SU-DHL-6 (cell line): Measurements from ENCODE around the gene TCEANC2.
"Not testable (repeated sequence)": the region's sequence is repeated elsewhere in the genome, so short reads cannot be mapped to it uniquely, and the experiment has no call there.

Experiments
- H2AFZ ChIP-seq: fragments of 200-600 bp; sonication (generic); 2 replicates; pipeline ENCODE4 v1.6.1; 2014; ENCODE audit warnings: low read depth, mild to moderate bottlenecking, moderate library complexity, mixed read lengths, antibody characterized with exemption, low read length; ENCODE audit not compliant: severe bottlenecking
- H3F3A ChIP-seq: fragments of 200-600 bp; shearing (Covaris generic); 2 replicates; pipeline ENCODE4 v1.6.0; 2016; ENCODE audit warnings: antibody characterized with exemption, mild to moderate bottlenecking; ENCODE audit not compliant: insufficient read depth
- H3K27ac ChIP-seq: fragments of 200-600 bp; sonication (generic); 2 replicates; pipeline ENCODE4 v1.5.1; 2016; ENCODE audit warnings: low read depth, mild to moderate bottlenecking, low read length, moderate library complexity, mixed read lengths
- H3K27me3 ChIP-seq: fragments of 200-600 bp; sonication (generic), shearing (Covaris generic); 2 replicates; pipeline ENCODE4 v1.6.0; 2014; ENCODE audit warnings: mild to moderate bottlenecking, low read length
- H3K36me3 ChIP-seq: fragments of 200-600 bp; sonication (generic); 2 replicates; pipeline ENCODE4 v1.6.1; 2014; ENCODE audit warnings: mild to moderate bottlenecking, low read length, mixed read lengths
- H3K4me2 ChIP-seq: fragments of 300-600, 200-600 bp; shearing (Covaris generic), sonication (generic); 2 replicates; pipeline ENCODE4 v1.6.0; 2014; ENCODE audit warnings: low read length, low read depth, mild to moderate bottlenecking; ENCODE audit not compliant: poor library complexity, severe bottlenecking
- H3K4me3 ChIP-seq: fragments of 200-600 bp; sonication (generic); 2 replicates; pipeline ENCODE4 v1.5.1; 2014; ENCODE audit warnings: antibody characterized with exemption, low read length, mild to moderate bottlenecking, mixed read lengths; ENCODE audit not compliant: insufficient read depth, poor library complexity, severe bottlenecking
- H3K79me2 ChIP-seq: fragments of 200-600 bp; sonication (generic); 2 replicates; pipeline ENCODE4 v1.6.1; 2014; ENCODE audit warnings: mild to moderate bottlenecking, low read length, moderate library complexity; ENCODE audit not compliant: insufficient read depth
- H3K9ac ChIP-seq: fragments of 200-600 bp; sonication (generic); 2 replicates; pipeline ENCODE4 v1.7.0; 2014; ENCODE audit warnings: mild to moderate bottlenecking, low read length
- H3K9me2 ChIP-seq: fragments of 200-600 bp; sonication (generic); replicated peaks from 2 replicates; pipeline ENCODE4 v1.6.1; 2014; ENCODE audit warnings: low read length; ENCODE audit not compliant: insufficient read depth
- H3K9me3 ChIP-seq: fragments of 200-600 bp; sonication (generic); 2 replicates; pipeline ENCODE4 v1.6.1; 2014; ENCODE audit warnings: low read length, mixed read lengths; ENCODE audit not compliant: insufficient read depth
- H4K20me1 ChIP-seq: fragments of 200-600 bp; sonication (generic); 2 replicates; pipeline ENCODE4 v1.6.1; 2014; ENCODE audit warnings: low read depth, mild to moderate bottlenecking, antibody characterized with exemption, low read length, moderate library complexity, mixed read lengths
- CTCF ChIP-seq: fragments of 200-600 bp; sonication (generic); IDR thresholded peaks from one replicate; pipeline ENCODE4 v1.5.1; 2017; ENCODE audit warnings: antibody characterized with exemption, mild to moderate bottlenecking, low read length, moderate library complexity; ENCODE audit not compliant: insufficient read depth, poor library complexity, severe bottlenecking
- EZH2phosphoT487 ChIP-seq: fragments of 200-600 bp; sonication (generic), shearing (Covaris generic); conservative IDR thresholded peaks from 2 replicates; pipeline ENCODE4 v1.6.1; 2018; ENCODE audit warnings: mild to moderate bottlenecking, antibody characterized with exemption, low read length, moderate library complexity, mixed read lengths

Gene TCEANC2

GRCh38 chr1:54099061-54099610 lies 45.7 kb downstream of the TCEANC2 start:
- no peak overlapping the region for H3K9ac ChIP-seq
- no peaks in the 10 kb centered on the region for H4K20me1 ChIP-seq
- no peak overlapping the region for H3K4me2 ChIP-seq
- H3K27me3 ChIP-seq: no peaks in the 10 kb centered on the region
- no peak overlapping the region for H2AFZ ChIP-seq
- H3K9me3 ChIP-seq: no peaks in the 10 kb centered on the region
- H3K36me3 ChIP-seq: no peaks in the 10 kb centered on the region
- TF ChIP-seq EZH2phosphoT487 (no peak), CTCF (no peak)
- no peaks in the 10 kb centered on the region for H3F3A ChIP-seq
- no peaks in the 10 kb centered on the region for H3K9me2 ChIP-seq
- H3K79me2 ChIP-seq: no peaks in the 10 kb centered on the region
- H3K4me3 ChIP-seq: no peak overlapping the region
- H3K27ac ChIP-seq: no peak overlapping the region

GRCh38 chr1:54100500-54100899 lies 47.1 kb downstream of the TCEANC2 start:
- Histone ChIP-seq H3K9ac (no peak overlapping the region), H3K27me3 (no peaks in the 10 kb centered on the region), H3K4me3 (no peak overlapping the region), H3K9me3 (no peaks in the 10 kb centered on the region), H2AFZ (no peak overlapping the region), H3F3A (no peaks in the 10 kb centered on the region), H3K36me3 (no peaks in the 10 kb centered on the region), H3K9me2 (no peaks in the 10 kb centered on the region), H3K4me2 (no peak overlapping the region), H3K79me2 (no peaks in the 10 kb centered on the region), H3K27ac (no peak overlapping the region), H4K20me1 (no peaks in the 10 kb centered on the region)
- TF ChIP-seq EZH2phosphoT487: no peak
- TF ChIP-seq CTCF: no peak

DNA sequence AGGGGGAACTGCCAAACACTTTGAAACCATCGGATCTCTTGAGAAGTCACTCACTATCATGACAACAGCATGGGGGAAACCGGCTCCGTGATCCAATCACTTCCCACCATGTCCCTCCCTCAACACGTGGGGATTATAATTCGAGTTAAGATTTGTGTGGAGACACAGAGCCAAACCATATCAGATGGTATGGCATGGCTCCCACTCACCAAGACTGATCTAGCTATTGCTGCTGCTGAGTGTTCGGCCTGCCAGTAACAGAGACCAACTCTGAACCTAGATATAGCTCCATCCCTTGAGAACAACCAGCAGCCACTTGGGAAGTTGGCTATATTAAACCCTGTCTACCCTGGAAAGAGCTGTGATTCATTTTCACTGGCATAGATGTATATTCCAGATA lies 50.0 kb downstream of the TCEANC2 start:
- no peaks in the 10 kb centered on the region for H3F3A ChIP-seq
- H3K9me3 ChIP-seq: no peaks in the 10 kb centered on the region
- TF ChIP-seq EZH2phosphoT487 (no peak), CTCF (no peak)
- H3K36me3 ChIP-seq: no peaks in the 10 kb centered on the region
- H3K79me2 ChIP-seq: no peaks in the 10 kb centered on the region
- no peaks in the 10 kb centered on the region for H3K9me2 ChIP-seq
- H2AFZ ChIP-seq: no peak overlapping the region
- no peak overlapping the region for H3K9ac ChIP-seq
- H4K20me1 ChIP-seq: no peaks in the 10 kb centered on the region
- no peak overlapping the region for H3K27ac ChIP-seq
- H3K4me2 ChIP-seq: no peak overlapping the region
- H3K4me3 ChIP-seq: no peak overlapping the region
- H3K27me3 ChIP-seq: no peaks in the 10 kb centered on the region

GRCh38 chr1:54104613-54105012 lies 51.2 kb downstream of the TCEANC2 start:
- H3F3A ChIP-seq, H3K9me3 ChIP-seq, H4K20me1 ChIP-seq, H3K4me3 ChIP-seq, H3K9me2 ChIP-seq, H3K9ac ChIP-seq, H3K27ac ChIP-seq, H3K79me2 ChIP-seq, H3K36me3 ChIP-seq, H3K27me3 ChIP-seq, H2AFZ ChIP-seq, H3K4me2 ChIP-seq: not testable (repeated sequence)
